RWPE2 (cell line): ENCODE data around the gene H6PD.

Experiments
- ATAC-seq: fragments of 200-7000 bp; cut with Tn5 transposase; 3 replicates; pipeline ENCODE4 v1.9.1; 2021; ENCODE audit warnings: low read depth
- DNase-seq: peaks from one replicate; pipeline ENCODE4 v3.0.0-alpha.2; 2020; ENCODE audit warnings: low spot score
- H3K27ac ChIP-seq: fragments of 450-650 bp; 2 replicates; pipeline ENCODE4 v1.5.1; 2017; ENCODE audit warnings: mild to moderate bottlenecking; ENCODE audit not compliant: poor library complexity, severe bottlenecking
- H3K27me3 ChIP-seq: fragments of 250-450 bp; sonication (Bioruptor Pico); 2 replicates; pipeline ENCODE4 v1.5.1; 2021; ENCODE audit warnings: mild to moderate bottlenecking, moderate library complexity; ENCODE audit not compliant: insufficient read depth, poor library complexity, severe bottlenecking
- H3K36me3 ChIP-seq: fragments of 250-450 bp; sonication (Bioruptor Pico); 2 replicates; pipeline ENCODE4 v1.5.1; 2020; ENCODE audit warnings: low read depth, mild to moderate bottlenecking, moderate library complexity
- H3K4me1 ChIP-seq: fragments of 250-450 bp; sonication (Bioruptor Pico); 2 replicates; pipeline ENCODE4 v1.5.1; 2021; ENCODE audit warnings: mild to moderate bottlenecking, moderate library complexity; ENCODE audit not compliant: insufficient read depth, poor library complexity, severe bottlenecking
- H3K4me3 ChIP-seq: fragments of 250-450 bp; sonication (Bioruptor Pico); 2 replicates; pipeline ENCODE4 v1.5.1; 2021; ENCODE audit warnings: mild to moderate bottlenecking, moderate library complexity; ENCODE audit not compliant: severe bottlenecking
- H3K9me3 ChIP-seq: fragments of 250-450 bp; sonication (Bioruptor Pico); 2 replicates; pipeline ENCODE4 v1.5.1; 2021; ENCODE audit warnings: mild to moderate bottlenecking, moderate library complexity; ENCODE audit not compliant: severe bottlenecking
- TF ChIP-seq, protein P1 (sequence below): fragments of 450-650 bp; IDR thresholded peaks from one replicate; pipeline ENCODE4 v1.5.1; 2017; ENCODE audit warnings: mild to moderate bottlenecking, moderate library complexity; ENCODE audit not compliant: poor library complexity, severe bottlenecking

H6PD gene

DNA sequence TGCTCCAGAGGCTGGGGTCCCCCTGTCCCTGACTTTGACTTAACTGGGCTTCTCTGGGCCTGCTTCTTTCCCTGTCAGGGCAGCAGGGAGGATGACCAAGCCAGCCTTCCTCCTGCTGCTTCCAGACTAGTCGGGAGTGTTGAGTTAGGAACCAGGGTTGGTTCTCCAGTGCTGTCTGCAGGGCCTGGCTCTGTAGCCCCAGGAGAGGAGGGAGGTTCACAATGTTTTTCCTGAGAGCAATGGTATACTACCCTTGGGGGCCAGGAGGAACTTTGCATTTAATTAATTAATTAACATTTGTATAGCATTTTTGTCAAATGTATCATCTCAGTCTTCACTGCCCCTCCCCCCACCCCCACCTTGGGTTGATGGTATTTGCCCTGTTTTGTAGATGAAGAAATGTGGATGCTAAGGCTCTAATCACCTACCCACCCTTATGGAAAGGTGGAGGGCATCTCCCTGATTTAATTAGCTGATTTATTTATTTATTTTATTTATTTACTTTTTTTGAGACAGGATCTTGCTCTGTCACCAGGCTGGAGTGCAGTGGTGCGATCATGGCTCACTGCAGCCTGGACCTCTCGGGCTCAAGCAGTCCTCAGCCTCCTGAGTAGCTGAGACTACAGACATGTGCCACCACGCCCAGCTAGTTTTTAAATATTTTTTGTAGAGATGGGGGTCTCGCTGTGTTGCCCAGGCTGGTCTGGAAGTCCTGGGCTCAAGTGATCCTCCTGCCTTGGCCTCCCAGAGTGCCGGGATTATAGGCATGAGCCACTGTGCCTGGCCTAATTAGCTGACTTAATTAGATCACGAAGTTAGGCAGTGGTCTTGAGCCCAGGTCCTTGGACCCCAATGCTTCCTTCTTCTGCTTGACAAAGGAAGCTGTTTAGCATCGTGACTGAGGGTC lies 6.6 kb downstream of the H6PD start:
- Histone ChIP-seq H3K4me3 (no peak overlapping the region), H3K27ac (no peak overlapping the region), H3K27me3 (no peaks in the 10 kb centered on the region), H3K9me3 (no peaks in the 10 kb centered on the region), H3K4me1 (no peaks in the 10 kb centered on the region), H3K36me3 (no peaks in the 10 kb centered on the region)
- ATAC-seq, result no peak
- TF ChIP-seq, protein P1, sequence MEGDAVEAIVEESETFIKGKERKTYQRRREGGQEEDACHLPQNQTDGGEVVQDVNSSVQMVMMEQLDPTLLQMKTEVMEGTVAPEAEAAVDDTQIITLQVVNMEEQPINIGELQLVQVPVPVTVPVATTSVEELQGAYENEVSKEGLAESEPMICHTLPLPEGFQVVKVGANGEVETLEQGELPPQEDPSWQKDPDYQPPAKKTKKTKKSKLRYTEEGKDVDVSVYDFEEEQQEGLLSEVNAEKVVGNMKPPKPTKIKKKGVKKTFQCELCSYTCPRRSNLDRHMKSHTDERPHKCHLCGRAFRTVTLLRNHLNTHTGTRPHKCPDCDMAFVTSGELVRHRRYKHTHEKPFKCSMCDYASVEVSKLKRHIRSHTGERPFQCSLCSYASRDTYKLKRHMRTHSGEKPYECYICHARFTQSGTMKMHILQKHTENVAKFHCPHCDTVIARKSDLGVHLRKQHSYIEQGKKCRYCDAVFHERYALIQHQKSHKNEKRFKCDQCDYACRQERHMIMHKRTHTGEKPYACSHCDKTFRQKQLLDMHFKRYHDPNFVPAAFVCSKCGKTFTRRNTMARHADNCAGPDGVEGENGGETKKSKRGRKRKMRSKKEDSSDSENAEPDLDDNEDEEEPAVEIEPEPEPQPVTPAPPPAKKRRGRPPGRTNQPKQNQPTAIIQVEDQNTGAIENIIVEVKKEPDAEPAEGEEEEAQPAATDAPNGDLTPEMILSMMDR, result no peak
- no peak for DNase-seq

DNA sequence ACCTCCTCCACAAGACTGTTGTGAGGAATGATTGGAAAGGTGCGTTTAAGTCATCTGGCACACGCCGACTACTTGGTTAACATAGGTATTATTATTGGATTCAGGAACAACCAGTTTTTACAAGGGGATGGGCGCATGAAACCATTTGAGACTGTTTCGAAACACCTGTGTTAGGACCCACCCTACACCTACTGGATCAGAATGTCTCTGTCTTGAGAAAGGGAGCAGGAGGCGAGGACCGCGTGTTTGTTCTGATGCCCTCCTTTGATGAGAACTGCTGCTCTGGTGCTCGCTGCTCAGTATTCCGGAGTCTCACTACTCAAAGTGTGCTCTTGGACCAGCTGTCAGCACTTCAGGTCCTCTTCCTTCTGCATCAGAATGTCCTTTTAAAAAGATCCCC lies 7.3 kb downstream of the H6PD start:
- TF ChIP-seq, protein P1, result no peak
- no peak overlapping the region for H3K4me3 ChIP-seq
- H3K9me3 ChIP-seq, result no peaks in the 10 kb centered on the region
- DNase-seq (no peak), ATAC-seq (no peak)
- no peak overlapping the region for H3K27ac ChIP-seq
- no peaks in the 10 kb centered on the region for H3K36me3 ChIP-seq
- H3K4me1 ChIP-seq, result no peaks in the 10 kb centered on the region
- H3K27me3 ChIP-seq, result no peaks in the 10 kb centered on the region

DNA sequence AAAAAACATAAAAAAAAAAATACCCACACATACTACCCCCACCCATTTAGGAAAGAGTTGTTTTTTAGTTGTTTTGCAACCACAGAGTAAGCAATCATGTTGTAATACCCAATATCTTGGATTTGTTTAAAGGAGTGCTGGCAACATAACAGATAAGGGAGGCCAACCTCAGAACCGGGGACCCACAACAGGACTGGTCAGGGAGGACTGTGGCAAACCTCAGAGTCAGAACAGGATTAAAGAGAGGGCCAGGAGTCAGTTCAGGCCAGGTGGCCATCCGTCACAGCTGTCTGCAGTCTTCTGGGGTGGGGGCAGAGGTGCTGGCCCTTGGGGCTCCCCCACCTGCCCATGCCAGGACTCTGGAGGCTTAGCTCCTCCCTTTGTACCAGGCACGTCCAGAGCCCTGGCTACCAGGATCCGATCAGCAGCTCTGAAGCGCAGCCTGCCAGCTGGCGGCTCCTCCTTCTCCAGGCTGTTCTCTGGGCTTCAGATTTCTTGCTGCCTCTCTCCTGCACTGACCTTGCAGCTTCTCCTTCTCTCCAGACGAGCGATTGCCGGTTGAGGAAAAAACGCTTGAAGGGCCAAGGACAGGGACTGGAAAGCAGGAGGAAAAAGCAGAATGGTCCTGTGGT lies 7.9 kb downstream of the H6PD start:
- no peaks in the 10 kb centered on the region for H3K9me3 ChIP-seq
- no peaks in the 10 kb centered on the region for H3K27me3 ChIP-seq
- no peak overlapping the region for H3K4me3 ChIP-seq
- TF ChIP-seq, protein P1, result no peak
- no peaks in the 10 kb centered on the region for H3K4me1 ChIP-seq
- H3K27ac ChIP-seq, result no peak overlapping the region
- no peak for DNase-seq
- no peak for ATAC-seq
- H3K36me3 ChIP-seq, result no peaks in the 10 kb centered on the region

DNA sequence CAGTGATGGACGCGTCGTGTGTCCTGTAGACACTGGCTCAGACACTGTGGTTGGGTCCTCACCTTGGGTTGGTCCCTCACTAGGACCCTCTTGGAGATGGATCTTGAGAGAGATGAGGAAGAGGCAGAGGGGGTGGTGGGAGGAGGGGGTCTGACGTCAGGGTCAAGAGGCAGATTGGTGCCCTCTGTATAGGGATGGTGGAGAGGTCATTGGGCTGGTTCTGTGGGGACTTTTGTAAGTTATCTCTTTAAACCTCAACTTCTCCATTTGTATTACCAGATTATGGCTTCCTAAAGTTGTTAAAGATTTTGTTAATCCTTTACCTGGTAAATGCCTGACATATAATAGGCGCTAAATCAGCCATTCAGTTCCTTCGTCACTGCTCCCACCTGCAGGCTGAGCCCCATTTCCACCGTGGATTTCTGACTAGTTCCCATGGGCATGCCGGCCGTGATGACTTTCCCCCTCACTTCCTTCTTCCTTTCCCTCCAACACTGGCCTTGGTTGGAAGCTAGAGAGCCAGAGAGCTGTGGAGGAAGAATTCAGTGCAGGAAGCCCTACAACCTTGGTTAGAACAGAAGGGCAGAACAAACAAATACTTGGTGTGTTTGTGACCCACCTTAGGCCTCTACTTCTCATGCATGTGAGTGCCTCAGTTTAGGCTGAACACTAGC lies 8.6 kb downstream of the H6PD start:
- no peaks in the 10 kb centered on the region for H3K27me3 ChIP-seq
- H3K4me1 ChIP-seq, result no peaks in the 10 kb centered on the region
- H3K4me3 ChIP-seq, result no peak overlapping the region
- TF ChIP-seq, protein P1, result no peak
- DNase-seq (no peak), ATAC-seq (no peak)
- H3K36me3 ChIP-seq, result no peaks in the 10 kb centered on the region
- no peak overlapping the region for H3K27ac ChIP-seq
- H3K9me3 ChIP-seq, result no peaks in the 10 kb centered on the region
